ENCODE results near the gene APBA1.

- TF ChIP-seq MYC (IDR thresholded peaks at IDR 0.05; ENCODE audit: low read depth, low read length): no peak
- TF ChIP-seq CTCF (IDR thresholded peaks at IDR 0.05; ENCODE audit: low read depth, low read length): no peak
These were observed 291.9 kb downstream of the APBA1 start for GRCh38 chr9:69380301-69380700.

Measured in NB4 (cell line).